Right atrium auricular region (tissue), 2 donors: ENCODE results near the gene TUBA4B. TPM values are rescaled to one million over a fixed set of nuclear protein-coding genes. Genes with fewer than 3 reads are reported as not detected.
"Not testable (repeated sequence)": the region's sequence is repeated elsewhere in the genome, so short reads cannot be mapped to it uniquely, and the experiment has no call there.

Experiments
- DNase-seq: peaks from one replicate; pipeline ENCODE4 v3.0.0-alpha.2; 2019; ENCODE audit warnings: low spot score
- H3K27ac ChIP-seq, 2 donors: fragments of 200-600 bp; sonication (generic); 1 replicate in 1 of 2; 2 replicates in 1 of 2; pipeline ENCODE4 v1.5.1; 2016 to 2019
- H3K27me3 ChIP-seq, 2 donors: fragments of 200-600 bp; sonication (generic); one replicate each; pipeline versions ENCODE4 v1.5.1 to v1.6.0; 2017 to 2019
- H3K36me3 ChIP-seq: fragments of 200-600 bp; sonication (generic); one replicate; pipeline ENCODE4 v1.5.1; 2016
- H3K4me1 ChIP-seq, 2 donors: fragments of 200-600 bp; sonication (generic); one replicate each; pipeline versions ENCODE4 v1.5.1 to v1.6.0; 2017 to 2019
- H3K4me3 ChIP-seq, 2 donors: fragments of 200-600 bp; sonication (generic); 1 replicate in 1 of 2; 2 replicates in 1 of 2; pipeline ENCODE4 v1.5.1; 2017 to 2019; ENCODE audit warnings: mild to moderate bottlenecking in 1 of 2, moderate library complexity in 1 of 2
- H3K9me3 ChIP-seq, 2 donors: fragments of 200-600 bp; sonication (generic); one replicate each; pipeline ENCODE4 v1.5.1; 2019
- total RNA-seq, 2 donors: library from RNA; depleted of rRNA; stranded (reverse); fragments of >200 nt; gene quantifications; one replicate each; pipeline ENCODE4 v1.1.0, GENCODE V29; 2016
- TF ChIP-seq, protein P1 (sequence below), 2 donors: fragments of 200-600 bp; sonication (generic); IDR thresholded peaks; one replicate each; pipeline ENCODE4 v1.5.1; 2019; ENCODE audit warnings: antibody characterized with exemption in 2 of 2

The TUBA4B gene
- total RNA-seq, 2 donors from 2014 or later = not detected

DNA sequence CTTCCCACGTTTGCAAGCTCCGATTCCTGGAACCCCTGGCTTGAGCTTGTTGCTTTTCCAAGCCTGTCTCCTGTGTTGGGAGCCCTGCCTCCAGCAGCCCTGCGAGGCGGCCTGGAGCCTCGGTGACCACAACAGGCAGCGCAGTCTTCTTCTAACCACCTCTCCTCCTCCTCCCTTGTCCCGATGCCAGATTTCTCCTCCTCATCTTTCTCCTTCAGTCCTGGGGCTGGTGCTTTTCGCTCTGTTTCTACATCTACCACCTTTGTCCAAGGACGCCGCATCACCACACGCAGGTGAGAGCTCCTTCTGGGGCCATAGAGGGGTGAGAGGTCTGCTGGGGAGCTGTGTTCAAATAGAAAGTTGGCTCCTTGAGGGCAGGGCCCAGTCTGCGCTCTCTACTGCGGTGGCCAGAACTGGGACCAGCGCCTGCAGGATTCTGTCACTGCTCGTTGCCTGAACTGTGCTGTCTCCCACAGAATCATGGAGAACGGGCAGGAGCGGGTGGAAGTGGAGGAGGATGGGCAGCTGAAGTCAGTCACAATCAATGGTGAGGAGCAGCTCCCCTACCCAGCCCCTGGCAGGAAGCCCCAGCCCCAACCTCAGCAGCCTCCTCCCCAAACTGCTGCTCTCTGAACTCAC, 30.0 kb downstream of the TUBA4B start:
- peaks cover 0 to 32% of the 10 kb centered on the region in 2 donors for H3K4me1 ChIP-seq
- H3K27ac ChIP-seq = no peak overlapping the region
- DNase-seq = no peak

DNA sequence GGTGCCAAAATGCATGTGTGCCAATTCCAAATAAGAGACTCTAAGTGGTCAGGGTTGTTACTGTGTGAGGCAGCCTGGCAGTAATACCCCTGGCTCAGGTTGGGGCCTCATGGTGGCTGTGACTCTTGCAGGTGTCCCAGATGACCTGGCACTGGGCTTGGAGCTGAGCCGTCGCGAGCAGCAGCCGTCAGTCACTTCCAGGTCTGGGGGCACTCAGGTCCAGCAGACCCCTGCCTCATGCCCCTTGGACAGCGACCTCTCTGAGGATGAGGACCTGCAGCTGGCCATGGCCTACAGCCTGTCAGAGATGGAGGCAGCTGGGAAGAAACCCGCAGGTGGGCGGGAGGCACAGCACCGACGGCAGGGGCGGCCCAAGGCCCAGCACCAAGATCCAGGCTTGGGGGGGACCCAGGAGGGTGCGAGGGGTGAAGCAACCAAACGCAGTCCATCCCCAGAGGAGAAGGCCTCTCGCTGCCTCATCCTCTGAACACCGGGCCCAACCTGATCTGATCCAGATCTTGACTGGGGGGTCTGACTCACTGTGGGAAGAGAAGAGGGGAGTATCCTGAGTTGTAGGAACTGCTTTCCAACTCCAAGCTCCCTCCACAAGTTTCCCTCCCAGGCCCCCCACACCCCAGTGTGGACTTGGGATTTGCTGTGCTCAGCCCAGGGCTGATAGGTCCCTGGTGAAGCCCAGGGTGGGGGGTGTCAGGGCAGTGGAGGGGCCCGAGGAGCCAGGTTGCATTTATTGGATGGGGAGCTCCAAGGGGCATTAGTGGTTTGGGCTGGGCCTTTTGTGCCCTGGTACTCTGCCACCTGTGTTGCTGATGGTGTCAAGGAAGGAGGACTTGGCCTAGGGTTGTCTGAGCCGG, 31.7 kb downstream of the TUBA4B start:
- H3K27ac ChIP-seq = no peak overlapping the region
- TF ChIP-seq, protein P1, sequence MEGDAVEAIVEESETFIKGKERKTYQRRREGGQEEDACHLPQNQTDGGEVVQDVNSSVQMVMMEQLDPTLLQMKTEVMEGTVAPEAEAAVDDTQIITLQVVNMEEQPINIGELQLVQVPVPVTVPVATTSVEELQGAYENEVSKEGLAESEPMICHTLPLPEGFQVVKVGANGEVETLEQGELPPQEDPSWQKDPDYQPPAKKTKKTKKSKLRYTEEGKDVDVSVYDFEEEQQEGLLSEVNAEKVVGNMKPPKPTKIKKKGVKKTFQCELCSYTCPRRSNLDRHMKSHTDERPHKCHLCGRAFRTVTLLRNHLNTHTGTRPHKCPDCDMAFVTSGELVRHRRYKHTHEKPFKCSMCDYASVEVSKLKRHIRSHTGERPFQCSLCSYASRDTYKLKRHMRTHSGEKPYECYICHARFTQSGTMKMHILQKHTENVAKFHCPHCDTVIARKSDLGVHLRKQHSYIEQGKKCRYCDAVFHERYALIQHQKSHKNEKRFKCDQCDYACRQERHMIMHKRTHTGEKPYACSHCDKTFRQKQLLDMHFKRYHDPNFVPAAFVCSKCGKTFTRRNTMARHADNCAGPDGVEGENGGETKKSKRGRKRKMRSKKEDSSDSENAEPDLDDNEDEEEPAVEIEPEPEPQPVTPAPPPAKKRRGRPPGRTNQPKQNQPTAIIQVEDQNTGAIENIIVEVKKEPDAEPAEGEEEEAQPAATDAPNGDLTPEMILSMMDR (IDR thresholded peaks at IDR 0.05) = no peak
- H3K36me3 ChIP-seq = peaks cover 46% of the 10 kb centered on the region
- H3K27me3 ChIP-seq = no peaks in the 10 kb centered on the region
- no peak for DNase-seq
- no peaks in the 10 kb centered on the region for H3K9me3 ChIP-seq
- no peak overlapping the region for H3K4me3 ChIP-seq
- peaks cover 0 to 30% of the 10 kb centered on the region in 2 donors for H3K4me1 ChIP-seq

More for the DNA sequence above, 30.0 kb downstream of the TUBA4B start:
- H3K4me3 ChIP-seq = no peak overlapping the region
- H3K9me3 ChIP-seq = no peaks in the 10 kb centered on the region
- TF ChIP-seq, protein P1 (IDR thresholded peaks at IDR 0.05) = no peak
- H3K36me3 ChIP-seq = peaks cover 46% of the 10 kb centered on the region
- no peaks in the 10 kb centered on the region for H3K27me3 ChIP-seq

DNA sequence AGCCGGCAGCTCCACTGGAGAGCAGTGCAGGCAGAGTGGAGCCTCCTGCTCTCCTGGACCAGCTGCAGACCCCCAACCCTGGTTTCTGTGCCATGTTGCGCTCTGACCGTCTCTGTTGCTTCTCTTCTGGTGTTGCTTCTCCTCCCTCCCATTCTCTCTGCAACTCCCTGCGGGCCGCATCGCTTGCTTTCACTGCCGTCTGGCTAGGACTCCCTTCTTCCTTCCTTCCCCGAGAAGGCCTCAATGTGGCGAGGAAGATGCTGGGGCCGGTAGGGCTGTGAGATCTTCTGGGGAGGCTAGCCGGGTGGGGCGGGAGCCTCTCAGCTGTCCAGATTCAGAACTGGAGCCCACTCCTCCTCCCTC, 32.3 kb downstream of the TUBA4B start:
- no peaks in the 10 kb centered on the region for H3K27me3 ChIP-seq
- peaks cover 0 to 25% of the 10 kb centered on the region in 2 donors for H3K4me1 ChIP-seq
- H3K27ac ChIP-seq = no peak overlapping the region
- peaks cover 46% of the 10 kb centered on the region for H3K36me3 ChIP-seq
- no peak for DNase-seq
- no peaks in the 10 kb centered on the region for H3K9me3 ChIP-seq
- TF ChIP-seq, protein P1 (IDR thresholded peaks at IDR 0.05) = no peak
- H3K4me3 ChIP-seq = no peak overlapping the region

DNA sequence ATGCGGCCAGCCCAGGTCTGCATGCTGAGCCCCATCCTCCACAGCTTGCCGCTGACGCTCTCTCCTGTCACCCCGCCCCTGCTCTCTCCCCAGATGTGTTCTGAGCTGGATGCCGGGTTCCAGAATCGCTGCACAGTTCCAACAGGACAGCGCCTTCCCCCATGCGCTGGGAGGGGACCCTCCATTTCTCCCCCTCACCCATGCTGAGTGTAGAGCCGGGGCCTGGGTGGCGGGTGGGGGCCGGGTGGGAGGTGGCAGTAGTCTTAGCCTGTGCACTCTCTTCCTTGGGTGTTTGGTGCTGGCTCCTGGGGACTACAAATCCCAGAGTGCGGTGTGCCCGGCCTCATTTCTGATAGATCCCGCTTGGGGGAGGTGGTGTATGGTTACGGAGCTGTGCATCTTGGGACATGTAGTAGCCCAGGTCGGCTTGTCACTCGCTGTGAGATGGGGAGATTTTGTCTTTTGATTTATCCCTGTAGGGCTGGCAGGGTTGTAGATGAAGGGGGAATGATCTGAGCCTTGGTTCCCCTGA, 32.9 kb downstream of the TUBA4B start:
- Histone ChIP-seq H3K4me3 (no peak overlapping the region), H3K36me3 (peaks cover 42% of the 10 kb centered on the region), H3K27ac (peak overlapping the region in 1 of 2 donors; percentile 19), H3K4me1 (peaks cover 0 to 19% of the 10 kb centered on the region in 2 donors), H3K9me3 (no peaks in the 10 kb centered on the region), H3K27me3 (no peaks in the 10 kb centered on the region)
- TF ChIP-seq, protein P1 (IDR thresholded peaks at IDR 0.05) = no peak
- DNase-seq = no peak

DNA sequence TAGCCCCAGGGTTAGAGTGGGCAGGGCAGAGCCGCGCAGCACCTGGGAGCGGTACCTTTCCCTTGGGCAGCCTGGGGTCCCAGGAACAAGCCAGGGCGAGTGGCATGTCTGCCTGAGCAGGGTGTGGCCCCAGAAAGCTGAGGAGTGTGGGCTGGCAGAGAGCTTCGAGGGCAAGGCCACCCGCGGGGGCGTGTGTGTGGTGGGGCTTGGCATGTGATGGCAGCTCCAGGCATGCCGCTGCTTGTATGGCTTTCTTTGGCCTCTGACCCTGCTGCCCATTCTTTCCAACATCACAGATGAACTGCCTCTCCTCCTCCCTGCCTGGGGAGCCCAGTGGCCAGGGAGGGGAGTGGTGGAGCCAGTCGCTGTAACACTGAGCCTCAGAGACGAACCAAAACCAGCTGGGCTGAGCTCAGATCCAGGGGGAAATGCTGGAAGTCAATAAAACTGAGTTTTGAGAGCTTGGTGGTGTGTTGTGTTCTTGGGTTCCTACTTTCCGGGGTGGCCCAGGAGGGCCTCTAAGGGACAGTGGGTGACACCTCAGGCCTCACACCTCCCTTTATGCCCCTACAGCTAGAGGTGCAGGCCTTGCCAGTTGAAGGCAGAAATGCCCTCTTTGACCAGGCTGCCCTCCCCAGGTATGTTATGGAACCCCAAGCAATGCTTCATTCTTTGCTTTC, 33.5 kb downstream of the TUBA4B start:
- Histone ChIP-seq H3K27ac (peak overlapping the region in 1 of 2 donors; percentile 19), H3K36me3 (peaks cover 36% of the 10 kb centered on the region)
- DNase-seq = no peak

DNA sequence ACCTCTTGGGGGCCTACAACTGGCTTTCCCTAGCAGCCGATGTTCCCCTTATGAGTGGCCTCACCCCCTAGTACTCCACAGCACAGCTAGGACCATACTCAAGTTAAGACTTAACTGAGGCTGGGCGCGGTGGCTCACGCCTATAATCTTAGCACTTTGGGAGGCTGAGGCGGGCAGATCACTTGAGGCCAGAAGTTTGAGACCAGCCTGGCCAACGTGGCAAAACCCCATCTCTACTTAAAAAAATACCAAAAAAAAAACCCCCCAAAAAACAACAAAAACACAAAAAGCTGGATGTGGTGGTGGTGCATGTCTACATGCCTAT, 34.0 kb downstream of the TUBA4B start:
- H3K4me3 ChIP-seq, H3K27ac ChIP-seq, H3K9me3 ChIP-seq, H3K27me3 ChIP-seq, DNase-seq: not testable (repeated sequence)
- Histone ChIP-seq H3K36me3 (peaks cover 31% of the 10 kb centered on the region), H3K4me1 (peaks cover 0 to 18% of the 10 kb centered on the region in 2 donors)

More for the DNA sequence above, 33.5 kb downstream of the TUBA4B start:
- no peaks in the 10 kb centered on the region for H3K9me3 ChIP-seq
- no peaks in the 10 kb centered on the region for H3K27me3 ChIP-seq
- H3K4me3 ChIP-seq = no peak overlapping the region
- peaks cover 0 to 18% of the 10 kb centered on the region in 2 donors for H3K4me1 ChIP-seq
- TF ChIP-seq, protein P1 (IDR thresholded peaks at IDR 0.05) = no peak
